HG03175 (cell line): ENCODE results near the gene STEAP1B.
"Not testable (repeated sequence)": the region's sequence is repeated elsewhere in the genome, so short reads cannot be mapped to it uniquely, and the experiment has no call there.

Experiments
- ATAC-seq: cut with Tn5 transposase; IDR thresholded peaks from one replicate; pipeline ENCODE4 v1.9.1; 2021; ENCODE audit warnings: mild to moderate bottlenecking, moderate library complexity; ENCODE audit not compliant: unreplicated experiment

Gene STEAP1B

GRCh38 chr7:22499044-22499443 lies 944 bp downstream of the STEAP1B start:
- ATAC-seq: no peak

- ATAC-seq: not testable (repeated sequence)
Observed at GRCh38 chr7:22496912-22497311, 3.1 kb downstream of the STEAP1B start.

- ATAC-seq: not testable (repeated sequence)
Observed at GRCh38 chr7:22496296-22496888, 3.6 kb downstream of the STEAP1B start.

GRCh38 chr7:22493160-22493925 lies 6.6 kb downstream of the STEAP1B start:
- ATAC-seq: not testable (repeated sequence)

GRCh38 chr7:22488643-22489462 lies 11.1 kb downstream of the STEAP1B start:
- peak; percentile 72 for ATAC-seq

- ATAC-seq: no peak
Observed at GRCh38 chr7:22487978-22488642, 11.9 kb downstream of the STEAP1B start.

GRCh38 chr7:22486597-22486996 lies 13.4 kb downstream of the STEAP1B start:
- no peak for ATAC-seq

GRCh38 chr7:22485189-22485588 lies 14.8 kb downstream of the STEAP1B start:
- no peak for ATAC-seq

GRCh38 chr7:22482503-22482902 lies 17.5 kb downstream of the STEAP1B start:
- ATAC-seq: no peak

- peak; percentile 75 for ATAC-seq
Observed at GRCh38 chr7:22481726-22482125, 18.3 kb downstream of the STEAP1B start.

GRCh38 chr7:22480523-22481075 lies 19.4 kb downstream of the STEAP1B start:
- no peak for ATAC-seq

- no peak for ATAC-seq
Observed at GRCh38 chr7:22477876-22478450, 22.0 kb downstream of the STEAP1B start.

- no peak for ATAC-seq
Observed at GRCh38 chr7:22477262-22477661, 22.7 kb downstream of the STEAP1B start.

- ATAC-seq: no peak
Observed at GRCh38 chr7:22476824-22477223, 23.2 kb downstream of the STEAP1B start.

- ATAC-seq: no peak
Observed at GRCh38 chr7:22474645-22475044, 25.3 kb downstream of the STEAP1B start.

- ATAC-seq: no peak
Observed at GRCh38 chr7:22470981-22471380, 29.0 kb downstream of the STEAP1B start.

GRCh38 chr7:22469371-22470143 lies 30.4 kb downstream of the STEAP1B start:
- ATAC-seq: no peak

GRCh38 chr7:22468609-22469008 lies 31.4 kb downstream of the STEAP1B start:
- ATAC-seq: no peak

- ATAC-seq: no peak
Observed at GRCh38 chr7:22464299-22464698, 35.7 kb downstream of the STEAP1B start.
